ENCODE measurements around the gene KIF24. TPM values are rescaled to one million over a fixed set of nuclear protein-coding genes. Genes with fewer than 3 reads are reported as not detected.
"Not testable (repeated sequence)": the region's sequence is repeated elsewhere in the genome, so short reads cannot be mapped to it uniquely, and the experiment has no call there.

KIF24 gene
- total and polyA plus RNA-seq, 2 of the 4 experiments (the other 2 are of a cell fraction): 1.4 to 3.0 TPM

GRCh38 chr9:34301064-34301463 lies 28.0 kb downstream of the KIF24 start:
- ATAC-seq (ENCODE audit: low read depth); H3K36me3 ChIP-seq (ENCODE audit: control insufficient read depth, insufficient read depth, low read length); H3K27ac ChIP-seq (ENCODE audit: insufficient read depth, low read length); DNase-seq; H3K9ac ChIP-seq (ENCODE audit: low read depth, low read length); BruUV-seq (replicated peaks); H3K27me3 ChIP-seq (ENCODE audit: control insufficient read depth, insufficient read depth, low read length); H3K4ac ChIP-seq (ENCODE audit: low read depth, low read length); H3K56ac ChIP-seq (ENCODE audit: extremely low read depth, insufficient read depth, low read length); H2AK5ac ChIP-seq (ENCODE audit: low read depth, low read length); H2AFZ ChIP-seq (replicated peaks; ENCODE audit: low read length, poor library complexity); in situ Hi-C loops (cut with MboI; ENCODE audit: low sequenced_read_pairs); H2BK20ac ChIP-seq (ENCODE audit: low read depth, low read length); H2BK5ac ChIP-seq (ENCODE audit: low read depth, low read length, poor library complexity, severe bottlenecking); H2AK9ac ChIP-seq (replicated peaks; ENCODE audit: low read depth, low read length, poor library complexity); H3K4me1 ChIP-seq (ENCODE audit: control insufficient read depth, insufficient read depth, low read length); H3K18ac ChIP-seq (ENCODE audit: low read depth, low read length); dilution Hi-C loops (cut with HindIII; ENCODE audit: low sequenced_read_pairs, unreplicated experiment); H4K5ac ChIP-seq (ENCODE audit: low read depth, low read length); H2BK120ac ChIP-seq (ENCODE audit: low read depth, low read length); H3K4me2 ChIP-seq (ENCODE audit: low read depth, low read length); CTCF ChIA-PET; POLR2A ChIA-PET (ENCODE audit: unreplicated experiment); H3K9me1 ChIP-seq (ENCODE audit: insufficient read depth, low read length); H4K20me1 ChIP-seq (ENCODE audit: insufficient read depth, low read length); H3K14ac ChIP-seq (replicated peaks; ENCODE audit: low read depth, low read length); H3K9me3 ChIP-seq (ENCODE audit: control insufficient read depth, insufficient read depth, low read length); H3K4me3 ChIP-seq (ENCODE audit: insufficient read depth, low read depth, low read length); H4K91ac ChIP-seq (ENCODE audit: insufficient read depth, low read depth, low read length); H2BK15ac ChIP-seq (ENCODE audit: low read depth, low read length); H3K23ac ChIP-seq (ENCODE audit: low read depth, low read length); H4K8ac ChIP-seq (ENCODE audit: low read depth in 2 of 2, low read length in 2 of 2); intact Hi-C loops (cut with micrococcal nuclease); H3K79me1 ChIP-seq (ENCODE audit: low read depth in 1 of 2, low read length in 2 of 2): not testable (repeated sequence)
- WGBS, 2 experiments (ENCODE audit: extremely low coverage in 2 of 2, insufficient read length in 1 of 2): 57% methylated on average over 1 of the region's 7 CpGs; no CpG with 5 or more reads in 1 of the 2 experiments
